Measurements from ENCODE around the gene CHI3L1. TPM values are rescaled to one million over a fixed set of nuclear protein-coding genes. Genes with fewer than 3 reads are reported as not detected.

The CHI3L1 gene
- total RNA-seq, 4 donors from 2014 or later = 7.3 to 625 (median 33.2) TPM

GRCh38 chr1:203219934-203220333 is 33.4 kb upstream of the CHI3L1 start:
- no peak for TF ChIP-seq CTCF (IDR thresholded peaks at IDR 0.05; ENCODE audit: low read depth)

GRCh38 chr1:203219171-203219570 is 32.7 kb upstream of the CHI3L1 start:
- no peak for TF ChIP-seq CTCF (IDR thresholded peaks at IDR 0.05; ENCODE audit: low read depth)

- TF ChIP-seq CTCF (IDR thresholded peaks at IDR 0.05; ENCODE audit: low read depth) = no peak
These were observed 31.2 kb upstream of the CHI3L1 start for GRCh38 chr1:203217668-203218067.

GRCh38 chr1:203217139-203217655 is 30.7 kb upstream of the CHI3L1 start:
- TF ChIP-seq CTCF (IDR thresholded peaks at IDR 0.05; ENCODE audit: low read depth) = no peak

GRCh38 chr1:203216274-203217138 is 30.0 kb upstream of the CHI3L1 start:
- no peak for TF ChIP-seq CTCF (IDR thresholded peaks at IDR 0.05; ENCODE audit: low read depth)

GRCh38 chr1:203215573-203215972 is 29.1 kb upstream of the CHI3L1 start:
- TF ChIP-seq CTCF (IDR thresholded peaks at IDR 0.05; ENCODE audit: low read depth) = no peak

- TF ChIP-seq CTCF (IDR thresholded peaks at IDR 0.05; ENCODE audit: low read depth) = no peak
These were observed 28.4 kb upstream of the CHI3L1 start for GRCh38 chr1:203214871-203215270.

All from subcutaneous adipose tissue (tissue), 4 donors.